Activated B cell treated with CpG ODN at 0.5 μM for 24 hours (primary cell): Measurements from ENCODE around the gene SOX10. TPM values are rescaled to one million over a fixed set of nuclear protein-coding genes. Genes with fewer than 3 reads are reported as not detected.
A peak's percentile ranks its signal among the peaks of the same experiment; 100 is the strongest.
"Not testable (repeated sequence)": the region's sequence is repeated elsewhere in the genome, so short reads cannot be mapped to it uniquely, and the experiment has no call there.

Experiments used
- ATAC-seq: fragments of 200-7000 bp; cut with Tn5 transposase; one replicate; pipeline ENCODE4 v1.10.0; 2021; ENCODE audit warnings: low read depth, mild to moderate bottlenecking, moderate library complexity
- CTCF ChIA-PET: fragments of 350-600 bp; sonication (Branson Sonifier 250); formaldehyde crosslinking; loops from one replicate; lab custom pipeline; 2021; ENCODE audit warnings: antibody characterized with exemption; lab: Charles Lee
- POLR2A ChIA-PET: fragments of 350-600 bp; sonication (Branson Sonifier 250); formaldehyde crosslinking; loops from one replicate; lab custom pipeline; 2021; ENCODE audit warnings: antibody characterized with exemption; lab: Charles Lee
- DNase-seq: peaks from one replicate; pipeline ENCODE4 v3.0.0; 2022
- H3K27ac Mint-ChIP-seq: one replicate; pipeline ENCODE4 v1.8.0; 2020; ENCODE audit warnings: mixed read lengths
- H3K27me3 Mint-ChIP-seq: one replicate; pipeline ENCODE4 v1.8.0; 2021; ENCODE audit warnings: mixed read lengths
- H3K36me3 Mint-ChIP-seq: one replicate; pipeline ENCODE4 v1.8.0; 2021; ENCODE audit warnings: low read depth, mixed read lengths
- H3K4me1 Mint-ChIP-seq: one replicate; pipeline ENCODE4 v1.8.0; 2021; ENCODE audit warnings: mixed read lengths
- H3K4me3 Mint-ChIP-seq: one replicate; pipeline ENCODE4 v1.8.0; 2020; ENCODE audit warnings: mild to moderate bottlenecking, mixed read lengths
- H3K9me3 Mint-ChIP-seq: one replicate; pipeline ENCODE4 v1.8.0; 2020; ENCODE audit warnings: mixed read lengths
- intact Hi-C: fragments of 100-400 bp; cut with micrococcal nuclease; formaldehyde crosslinking; loops from one replicate; pipeline ENCODE4 v1.15.1; 2024
- total RNA-seq: library from RNA; stranded (reverse); gene quantifications from 2 replicates; pipeline ENCODE4 v1.2.3, GENCODE V29; 2022
- TF ChIP-seq, protein P1 (sequence below): fragments of 200-600 bp; IDR thresholded peaks from one replicate; pipeline ENCODE4 v1.8.0; 2022; ENCODE audit warnings: antibody characterized with exemption, mild to moderate bottlenecking

SOX10 gene
- total RNA-seq, 1 donor from 2014 or later, result not detected

GRCh38 chr22:37953437-37954179 is 30.7 kb downstream of the SOX10 start, which contains the start of the genes C22orf23 and POLR2F:
Gene C22orf23, minus strand, starts transcription at chr22:37953601. Its CDS starts 452 bp downstream, at chr22:37953149.
Gene POLR2F, plus strand, starts transcription at chr22:37953699. Its CDS starts 89 bp downstream, at chr22:37953788.
- Mint-ChIP-seq H3K4me3 (peak within 1 kb of the TSS; percentile 100), H3K9me3 (no peaks in the 10 kb centered on the region), H3K27me3 (peaks cover 14% of the 10 kb centered on the region), H3K4me1 (peaks cover 30% of the 10 kb centered on the region), H3K27ac (peak within 1 kb of the TSS; percentile 95), H3K36me3 (peaks cover 27% of the 10 kb centered on the region)
- TF ChIP-seq, protein P1, sequence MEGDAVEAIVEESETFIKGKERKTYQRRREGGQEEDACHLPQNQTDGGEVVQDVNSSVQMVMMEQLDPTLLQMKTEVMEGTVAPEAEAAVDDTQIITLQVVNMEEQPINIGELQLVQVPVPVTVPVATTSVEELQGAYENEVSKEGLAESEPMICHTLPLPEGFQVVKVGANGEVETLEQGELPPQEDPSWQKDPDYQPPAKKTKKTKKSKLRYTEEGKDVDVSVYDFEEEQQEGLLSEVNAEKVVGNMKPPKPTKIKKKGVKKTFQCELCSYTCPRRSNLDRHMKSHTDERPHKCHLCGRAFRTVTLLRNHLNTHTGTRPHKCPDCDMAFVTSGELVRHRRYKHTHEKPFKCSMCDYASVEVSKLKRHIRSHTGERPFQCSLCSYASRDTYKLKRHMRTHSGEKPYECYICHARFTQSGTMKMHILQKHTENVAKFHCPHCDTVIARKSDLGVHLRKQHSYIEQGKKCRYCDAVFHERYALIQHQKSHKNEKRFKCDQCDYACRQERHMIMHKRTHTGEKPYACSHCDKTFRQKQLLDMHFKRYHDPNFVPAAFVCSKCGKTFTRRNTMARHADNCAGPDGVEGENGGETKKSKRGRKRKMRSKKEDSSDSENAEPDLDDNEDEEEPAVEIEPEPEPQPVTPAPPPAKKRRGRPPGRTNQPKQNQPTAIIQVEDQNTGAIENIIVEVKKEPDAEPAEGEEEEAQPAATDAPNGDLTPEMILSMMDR, result no peak
- ATAC-seq, result peak; percentile 93
- DNase-seq, result peak; percentile 89
- ChIA-PET CTCF (interaction anchor here (0.8 to 2.3 kb wide), 2 partner anchors 135 to 295 kb away, joined by 3 to 10 read pairs; partner anchors contain the start of gene PDXP), POLR2A (interaction anchor here (0.6 to 1.5 kb wide), 7 partner anchors 12 to 1566 kb away, joined by 3 to 4 read pairs (median 3); partner anchors contain the start of genes ANKRD54, ATF4, MFNG and PDXP)
- intact Hi-C loops, result loop anchor here (1.0 to 5.0 kb wide), 4 partner anchors 19 to 346 kb away; partner anchors contain the start of genes ANKRD54, EIF3L and GGA1

DNA sequence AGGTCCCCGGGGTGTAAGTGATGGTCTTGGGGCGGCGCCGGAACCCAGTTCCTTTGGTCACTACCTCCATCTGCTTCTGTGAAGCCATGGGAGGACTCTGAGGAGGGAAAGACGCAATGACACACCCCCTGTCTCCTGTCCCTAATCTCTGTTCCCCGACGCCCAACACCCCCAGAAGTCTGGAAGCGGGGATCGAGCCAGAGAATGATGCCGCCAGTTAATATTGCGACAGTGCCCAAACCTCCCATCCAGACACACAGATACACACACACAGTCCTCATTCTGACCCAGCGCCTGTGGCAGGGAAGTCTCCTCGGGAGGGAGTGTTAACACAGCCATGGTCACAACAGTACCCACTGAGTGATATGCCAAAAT is 31.3 kb downstream of the SOX10 start:
- POLR2A ChIA-PET, result interaction anchor here (1.0 to 1.5 kb wide), 2 partner anchors 12 to 1567 kb away, joined by 3 to 4 read pairs; partner anchors contain the start of gene ATF4
- DNase-seq (no peak), ATAC-seq (peak; percentile 43)
- H3K4me3 Mint-ChIP-seq, result peak overlapping the region; percentile 100
- peaks cover 30% of the 10 kb centered on the region for H3K4me1 Mint-ChIP-seq
- TF ChIP-seq, protein P1, result no peak
- no peaks in the 10 kb centered on the region for H3K9me3 Mint-ChIP-seq
- H3K27me3 Mint-ChIP-seq, result peaks cover 14% of the 10 kb centered on the region
- CTCF ChIA-PET, result interaction anchor here (0.8 to 2.3 kb wide), 2 partner anchors 135 to 295 kb away, joined by 3 to 10 read pairs; partner anchors contain the start of gene PDXP
- peaks cover 24% of the 10 kb centered on the region for H3K36me3 Mint-ChIP-seq
- H3K27ac Mint-ChIP-seq, result peak overlapping the region; percentile 95
- intact Hi-C loops, result loop anchor here (1.0 to 5.0 kb wide), 4 partner anchors 18 to 346 kb away; partner anchors contain the start of genes ANKRD54, EIF3L and GGA1

DNA sequence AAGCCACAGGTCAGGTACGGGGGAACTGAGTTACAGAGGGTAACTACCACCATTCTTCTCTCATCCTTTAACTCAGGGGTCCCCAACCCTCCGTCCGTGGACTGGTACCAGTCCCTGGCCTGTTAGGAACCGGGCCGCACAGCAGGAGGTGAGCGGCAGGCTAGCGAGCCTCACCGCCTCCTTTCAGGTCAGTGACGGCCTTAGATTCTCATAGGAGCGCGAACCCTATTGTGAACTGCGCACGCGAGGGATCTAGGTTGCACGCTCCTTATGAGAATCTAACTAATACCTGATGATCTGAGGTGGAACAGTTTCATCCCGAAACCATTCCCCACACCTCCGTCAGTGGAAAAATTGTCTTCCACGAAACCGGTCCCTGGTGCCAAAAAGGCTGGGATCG is 31.7 kb downstream of the SOX10 start:
- POLR2A ChIA-PET, ATAC-seq, DNase-seq, H3K9me3 Mint-ChIP-seq, H3K27ac Mint-ChIP-seq: not testable (repeated sequence)
- H3K27me3 Mint-ChIP-seq, result peaks cover 14% of the 10 kb centered on the region
- intact Hi-C loops, result loop anchor here (1.0 to 5.0 kb wide), 4 partner anchors 18 to 345 kb away; partner anchors contain the start of genes ANKRD54, EIF3L and GGA1
- CTCF ChIA-PET, result interaction anchor here (1.3 kb wide), 1 partner anchor 21 kb away, joined by 3 read pairs; no protein-coding TSS in a partner anchor
- peak overlapping the region; percentile 100 for H3K4me3 Mint-ChIP-seq
- H3K4me1 Mint-ChIP-seq, result peaks cover 30% of the 10 kb centered on the region
- peaks cover 20% of the 10 kb centered on the region for H3K36me3 Mint-ChIP-seq

- ATAC-seq (no peak), DNase-seq (no peak)
- Mint-ChIP-seq H3K36me3 (peaks cover 8% of the 10 kb centered on the region), H3K27ac (no peak overlapping the region), H3K4me1 (peaks cover 26% of the 10 kb centered on the region), H3K9me3 (no peaks in the 10 kb centered on the region), H3K27me3 (peaks cover 14% of the 10 kb centered on the region), H3K4me3 (no peak overlapping the region)
- TF ChIP-seq, protein P1, result no peak
- intact Hi-C loops, result loop anchor here (5.0 kb wide), 1 partner anchor 344 kb away; the partner anchor contains the start of gene GGA1
- POLR2A ChIA-PET, result interaction anchor here (0.5 kb wide), 1 partner anchor 318 kb away, joined by 3 read pairs; no protein-coding TSS in a partner anchor
- CTCF ChIA-PET, result interaction anchor here (1.3 kb wide), 1 partner anchor 20 kb away, joined by 3 read pairs; no protein-coding TSS in a partner anchor
Measured at GRCh38 chr22:37951305-37951704, 33.0 kb downstream of the SOX10 start.

DNA sequence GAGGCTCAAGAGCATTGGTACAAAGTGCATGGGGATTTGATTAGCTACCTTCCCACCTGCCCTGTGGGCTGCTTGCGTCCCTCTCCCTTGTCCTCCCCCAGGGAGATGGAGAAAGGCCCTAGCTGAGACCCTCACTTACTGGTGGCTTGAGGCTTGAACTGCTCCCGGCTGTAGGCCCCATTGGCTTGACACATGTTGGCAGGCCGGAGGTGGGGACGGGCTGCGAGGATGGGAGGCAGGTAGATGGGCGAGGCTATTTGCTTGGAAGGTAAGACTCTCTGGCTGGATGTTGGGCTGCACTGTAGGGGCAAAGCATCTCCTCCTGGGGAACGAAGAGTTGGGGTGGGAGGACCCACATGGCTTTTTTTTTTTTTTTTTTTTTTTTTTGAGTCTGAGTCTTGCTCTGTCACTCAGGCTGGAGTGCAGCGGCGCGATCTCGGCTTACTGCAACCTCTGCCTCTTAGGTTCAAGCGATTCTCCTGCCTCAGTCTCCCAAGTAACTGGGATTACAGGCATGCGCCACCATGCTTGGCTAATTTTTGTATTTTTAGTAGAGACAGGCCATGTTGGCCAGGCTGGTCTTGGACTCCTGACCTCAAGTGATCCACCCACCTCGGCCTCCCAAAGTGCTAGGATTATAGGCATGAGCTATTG is 37.1 kb downstream of the SOX10 start:
- H3K36me3 Mint-ChIP-seq, DNase-seq, ATAC-seq, POLR2A ChIA-PET, H3K4me3 Mint-ChIP-seq, H3K4me1 Mint-ChIP-seq, H3K27me3 Mint-ChIP-seq, CTCF ChIA-PET, H3K9me3 Mint-ChIP-seq, H3K27ac Mint-ChIP-seq, intact Hi-C loops: not testable (repeated sequence)

- ATAC-seq, H3K27ac Mint-ChIP-seq, H3K9me3 Mint-ChIP-seq, DNase-seq, CTCF ChIA-PET, intact Hi-C loops, H3K27me3 Mint-ChIP-seq, POLR2A ChIA-PET, H3K4me1 Mint-ChIP-seq, H3K4me3 Mint-ChIP-seq: not testable (repeated sequence)
- H3K36me3 Mint-ChIP-seq, result peaks cover 18% of the 10 kb centered on the region
Measured at GRCh38 chr22:37944423-37944822, 39.9 kb downstream of the SOX10 start.
